ENCODE measurements around the gene NHLRC4.

NHLRC4 gene

DNA sequence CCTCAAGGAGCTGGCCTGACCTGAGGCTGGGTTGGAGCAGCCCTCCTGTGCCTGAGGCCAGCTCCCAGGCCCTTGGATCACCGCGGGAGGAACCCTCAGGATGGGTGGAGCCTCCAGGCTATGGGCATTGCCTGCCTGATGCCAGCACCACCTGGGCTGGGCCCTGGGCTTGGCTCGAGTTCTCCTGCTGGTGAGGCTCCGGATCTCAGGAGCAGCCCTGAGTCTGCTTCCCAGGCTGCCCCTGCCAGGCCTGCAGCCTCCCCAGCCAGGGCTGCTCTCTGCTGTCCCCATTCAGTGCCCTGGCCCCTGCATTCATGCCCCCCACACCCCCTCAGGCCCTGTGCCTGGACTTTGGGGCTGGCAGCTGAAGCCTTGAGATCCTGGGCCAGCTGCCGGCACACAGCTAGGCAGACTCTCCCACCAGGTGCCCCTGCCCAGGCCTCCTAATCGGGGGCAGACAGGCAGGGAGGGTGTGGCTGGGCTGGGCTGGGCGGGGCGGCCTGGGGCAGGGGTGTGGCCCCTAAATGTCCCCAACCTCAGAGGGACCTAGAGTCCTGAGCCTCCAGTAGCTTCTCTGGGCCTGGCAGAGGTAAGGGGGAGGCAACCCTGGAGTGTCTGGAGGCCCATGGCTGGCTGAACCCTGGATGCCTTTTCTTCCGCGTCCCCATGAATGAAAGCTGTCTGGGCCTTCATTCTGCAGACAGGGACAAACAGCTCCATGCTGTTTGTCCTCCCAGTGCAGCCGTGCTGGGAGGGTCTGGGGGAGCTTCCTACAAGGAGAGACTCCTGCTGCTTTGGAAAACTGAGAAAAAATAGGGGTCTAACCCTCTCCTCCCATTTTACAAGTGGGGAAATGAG, 1.8 kb downstream of the NHLRC4 start:
- H3K9me3 Mint-ChIP-seq, result no peaks in the 10 kb centered on the region
- H3K4me3 Mint-ChIP-seq, result peak overlapping the region; percentile 89 to 95
- peak overlapping the region; percentile 91 to 97 for H3K27ac Mint-ChIP-seq
- no peaks in the 10 kb centered on the region for H3K27me3 Mint-ChIP-seq
- H3K4me1 Mint-ChIP-seq, result peaks cover 53% of the 10 kb centered on the region
- ATAC-seq, result no peak
- no peak for DNase-seq

DNA sequence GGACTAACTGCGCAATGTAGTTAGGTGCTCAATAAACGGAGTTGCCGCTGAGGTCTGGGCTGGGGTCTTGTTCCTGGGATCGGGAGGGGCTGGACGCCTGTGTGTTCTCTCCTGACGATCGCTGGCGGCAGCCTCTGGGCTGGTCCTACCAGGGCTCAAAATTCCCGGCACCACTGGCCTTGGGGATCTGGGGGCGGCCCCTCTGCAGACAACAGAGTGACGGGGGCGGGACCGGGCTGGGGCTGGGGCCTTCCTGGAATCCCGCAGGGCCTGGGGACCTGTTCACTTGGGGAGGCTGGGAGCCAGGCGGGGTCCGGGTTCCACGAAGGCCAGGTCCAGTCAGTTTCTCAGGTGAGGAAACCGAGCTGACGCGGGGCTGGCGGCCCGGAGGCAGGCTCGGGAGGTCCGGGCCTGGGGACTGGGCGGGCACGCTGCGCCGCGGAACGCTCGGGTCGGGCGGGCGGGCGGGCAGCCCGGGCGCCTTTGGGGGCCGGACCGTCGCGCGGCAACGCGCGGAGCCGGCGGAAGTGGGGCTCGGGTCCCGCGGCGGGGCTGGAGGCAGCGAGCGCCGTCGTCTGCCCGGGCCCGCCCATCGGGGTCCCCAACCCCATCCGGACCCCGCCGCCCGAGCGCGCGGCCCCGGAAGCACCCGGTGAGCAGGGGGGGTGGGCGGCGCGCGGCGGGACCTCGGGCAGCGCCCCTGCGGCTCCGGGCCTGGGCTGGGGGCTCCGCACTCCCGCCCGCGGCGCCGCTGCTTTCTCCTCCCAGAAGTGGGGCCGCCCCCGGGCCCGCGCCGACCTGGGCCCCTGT, 2.8 kb downstream of the NHLRC4 start, which contains the start of gene PIGQ:
Gene PIGQ (plus strand): TSS at position 524 of the 810 bp plus-strand sequence. CDS start 4,107 bp downstream, outside the sequence.
- peak; percentile 65 to 74 for DNase-seq
- Mint-ChIP-seq H3K4me3 (peak within 1 kb of the TSS; percentile 89 to 95), H3K4me1 (peaks cover 53% of the 10 kb centered on the region), H3K27me3 (no peaks in the 10 kb centered on the region), H3K27ac (peak within 1 kb of the TSS; percentile 91 to 97), H3K9me3 (no peaks in the 10 kb centered on the region)
- ATAC-seq, result peak; percentile 80

DNA sequence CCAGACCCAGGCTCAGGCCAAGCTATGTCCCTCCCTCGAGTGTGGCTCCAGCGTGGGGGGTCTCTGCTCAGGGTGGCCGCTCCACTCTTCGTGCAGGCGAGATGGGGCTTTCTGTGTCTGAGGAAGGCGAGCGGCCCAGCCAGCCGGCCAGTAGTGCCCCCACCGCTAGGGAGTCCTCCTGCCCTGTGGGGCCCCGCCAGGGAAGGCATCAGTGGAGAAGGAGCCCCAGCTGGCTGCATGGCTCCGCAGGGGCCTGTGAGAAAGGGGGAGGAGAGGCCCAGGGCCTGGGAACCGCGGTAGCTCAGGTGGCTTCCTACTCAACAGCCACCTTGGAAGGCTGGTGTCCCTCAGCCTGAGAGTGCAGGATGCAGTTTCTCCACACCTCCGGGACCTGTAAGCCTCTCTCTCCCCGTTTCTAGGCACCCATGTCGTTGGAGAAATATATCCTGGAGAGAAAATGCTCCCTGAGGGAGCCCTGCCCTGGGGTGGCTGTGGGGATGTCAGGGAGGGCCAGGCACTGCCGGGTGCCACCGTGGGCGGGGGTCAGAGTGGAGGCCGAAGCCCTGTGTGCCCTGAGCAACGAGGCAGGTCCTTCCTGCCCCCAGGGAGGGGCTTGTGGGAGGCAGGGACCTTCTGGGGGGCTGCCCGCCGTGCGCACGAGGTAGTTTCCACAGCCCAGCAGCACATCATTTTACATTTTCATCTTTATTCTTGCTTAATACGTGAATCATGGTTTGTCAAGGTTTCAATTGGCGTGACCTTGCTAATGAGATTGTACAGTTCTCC, 6.3 kb downstream of the NHLRC4 start:
- Mint-ChIP-seq H3K27me3 (no peaks in the 10 kb centered on the region), H3K27ac (peak overlapping the region; percentile 12 to 68), H3K4me1 (peaks cover 36% of the 10 kb centered on the region), H3K4me3 (no peak overlapping the region), H3K9me3 (no peaks in the 10 kb centered on the region)
- DNase-seq, result no peak
- ATAC-seq, result no peak

DNA sequence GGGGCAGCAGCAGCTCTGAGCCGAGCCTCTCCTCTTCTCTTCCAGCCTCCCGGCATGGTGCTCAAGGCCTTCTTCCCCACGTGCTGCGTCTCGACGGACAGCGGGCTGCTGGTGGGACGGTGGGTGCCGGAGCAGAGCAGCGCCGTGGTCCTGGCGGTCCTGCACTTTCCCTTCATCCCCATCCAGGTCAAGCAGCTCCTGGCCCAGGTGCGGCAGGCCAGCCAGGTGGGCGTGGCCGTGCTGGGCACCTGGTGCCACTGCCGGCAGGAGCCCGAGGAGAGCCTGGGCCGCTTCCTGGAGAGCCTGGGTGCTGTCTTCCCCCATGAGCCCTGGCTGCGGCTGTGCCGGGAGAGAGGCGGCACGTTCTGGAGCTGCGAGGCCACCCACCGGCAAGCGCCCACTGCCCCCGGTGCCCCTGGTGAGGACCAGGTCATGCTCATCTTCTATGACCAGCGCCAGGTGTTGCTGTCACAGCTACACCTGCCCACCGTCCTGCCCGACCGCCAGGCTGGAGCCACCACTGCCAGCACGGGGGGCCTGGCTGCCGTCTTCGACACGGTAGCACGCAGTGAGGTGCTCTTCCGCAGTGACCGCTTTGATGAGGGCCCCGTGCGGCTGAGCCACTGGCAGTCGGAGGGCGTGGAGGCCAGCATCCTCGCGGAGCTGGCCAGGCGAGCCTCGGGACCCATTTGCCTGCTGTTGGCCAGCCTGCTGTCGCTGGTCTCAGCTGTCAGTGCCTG, 7.4 kb downstream of the NHLRC4 start:
- H3K4me1 Mint-ChIP-seq, result peaks cover 36% of the 10 kb centered on the region

DNA sequence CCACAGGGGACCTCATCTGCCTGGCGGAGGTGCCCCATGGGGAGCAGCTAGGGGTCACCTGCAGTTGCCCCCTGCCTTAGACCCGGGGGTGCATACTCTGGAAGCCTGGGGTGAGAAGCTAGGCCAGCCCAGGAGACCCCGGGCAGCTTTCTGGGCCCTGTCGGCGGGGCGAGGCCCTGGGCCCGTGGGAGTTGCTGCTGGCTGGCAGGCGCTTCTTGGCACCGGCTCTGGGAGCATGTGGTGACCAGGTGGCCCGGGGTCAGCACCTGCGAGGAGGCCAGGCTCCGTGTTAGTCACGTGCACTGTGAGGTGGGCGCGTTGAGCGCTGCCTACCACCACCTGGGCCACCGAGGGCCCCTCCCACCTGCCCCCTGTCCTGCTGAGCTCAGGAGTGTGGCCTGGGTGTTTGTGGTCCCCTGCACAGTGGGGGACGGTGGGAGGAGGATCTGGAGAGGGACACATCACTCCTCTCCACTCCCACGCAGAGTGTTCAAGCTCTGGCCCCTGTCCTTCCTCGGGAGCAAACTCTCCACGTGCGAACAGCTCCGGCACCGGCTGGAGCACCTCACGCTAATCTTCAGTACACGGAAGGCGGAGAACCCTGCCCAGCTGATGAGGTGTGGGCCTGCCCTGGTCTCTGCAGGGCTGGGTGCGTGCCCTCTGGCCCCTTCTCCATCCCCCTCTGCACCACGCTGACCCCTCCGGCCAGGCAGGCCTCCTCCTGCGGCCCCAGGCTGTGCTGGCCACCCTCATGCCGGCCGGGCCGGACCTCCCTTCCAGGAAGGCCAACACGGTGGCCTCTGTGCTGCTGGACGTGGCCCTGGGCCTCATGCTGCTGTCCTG, 8.8 kb downstream of the NHLRC4 start:
- Mint-ChIP-seq H3K27me3 (no peaks in the 10 kb centered on the region), H3K9me3 (no peaks in the 10 kb centered on the region), H3K27ac (no peak overlapping the region), H3K4me3 (no peak overlapping the region), H3K4me1 (peaks cover 30% of the 10 kb centered on the region)
- DNase-seq (no peak), ATAC-seq (no peak)

More for the DNA sequence above, 7.4 kb downstream of the NHLRC4 start:
- ATAC-seq (no peak), DNase-seq (no peak)
- Mint-ChIP-seq H3K4me3 (no peak overlapping the region), H3K27me3 (no peaks in the 10 kb centered on the region), H3K9me3 (no peaks in the 10 kb centered on the region), H3K27ac (no peak overlapping the region)

DNA sequence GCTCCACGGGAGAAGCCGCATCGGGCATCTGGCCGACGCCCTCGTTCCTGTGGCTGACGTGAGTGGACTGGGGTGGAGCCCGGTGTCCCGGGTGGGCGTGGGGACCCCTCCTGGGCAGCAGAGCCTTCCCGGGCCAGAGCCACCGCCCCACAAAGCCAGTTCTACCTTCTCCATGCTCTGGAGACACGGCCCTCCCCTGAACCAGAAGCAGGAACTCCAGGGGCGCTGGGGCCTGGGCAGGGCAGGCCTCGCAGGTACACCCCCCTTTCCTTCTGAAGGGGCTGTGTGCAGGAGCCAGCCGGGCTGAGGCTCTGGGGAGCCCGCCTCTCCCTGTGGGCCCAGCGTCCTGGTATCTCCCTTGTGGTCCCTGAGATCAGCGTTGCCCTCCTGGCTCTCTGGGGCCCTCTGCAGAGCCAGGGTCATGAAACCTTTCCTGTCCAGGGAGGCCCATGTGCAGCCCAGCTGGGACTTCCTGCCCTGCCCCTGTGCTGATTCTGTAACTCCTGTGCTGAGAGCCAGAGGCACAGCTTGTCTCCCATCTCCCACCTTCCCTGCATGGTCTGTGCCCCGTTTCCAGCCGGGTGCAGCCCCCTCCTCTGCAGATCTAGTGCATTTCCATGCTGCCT, 9.5 kb downstream of the NHLRC4 start:
- H3K27ac Mint-ChIP-seq, result no peak overlapping the region
- DNase-seq, result no peak
- H3K27me3 Mint-ChIP-seq, result no peaks in the 10 kb centered on the region
- H3K4me3 Mint-ChIP-seq, result no peak overlapping the region
- H3K4me1 Mint-ChIP-seq, result peaks cover 22% of the 10 kb centered on the region
- no peak for ATAC-seq
- no peaks in the 10 kb centered on the region for H3K9me3 Mint-ChIP-seq

DNA sequence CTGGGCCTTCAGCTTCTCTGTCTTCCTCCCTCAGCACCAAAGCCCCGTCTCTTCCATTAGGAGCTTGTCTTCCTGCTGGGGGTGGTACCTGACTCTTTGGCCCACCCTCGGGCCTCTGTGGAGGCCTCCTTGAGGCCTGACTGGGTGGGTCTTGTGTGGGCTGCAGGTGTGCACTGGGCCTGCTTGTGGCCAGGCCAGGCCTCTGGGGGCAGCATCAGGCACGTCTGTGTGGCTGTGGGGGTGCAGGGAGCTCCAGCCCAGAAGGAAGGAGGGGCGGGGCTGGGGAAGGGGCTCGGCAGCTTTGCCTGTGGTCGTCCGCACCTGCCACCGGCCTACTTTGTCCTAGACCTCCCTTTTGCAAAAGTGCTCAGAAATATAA, 10.0 kb downstream of the NHLRC4 start:
- Mint-ChIP-seq H3K27me3 (no peaks in the 10 kb centered on the region), H3K9me3 (no peaks in the 10 kb centered on the region), H3K4me3 (no peak overlapping the region), H3K4me1 (peaks cover 17% of the 10 kb centered on the region), H3K27ac (no peak overlapping the region)
- DNase-seq, result no peak
- no peak for ATAC-seq

DNA sequence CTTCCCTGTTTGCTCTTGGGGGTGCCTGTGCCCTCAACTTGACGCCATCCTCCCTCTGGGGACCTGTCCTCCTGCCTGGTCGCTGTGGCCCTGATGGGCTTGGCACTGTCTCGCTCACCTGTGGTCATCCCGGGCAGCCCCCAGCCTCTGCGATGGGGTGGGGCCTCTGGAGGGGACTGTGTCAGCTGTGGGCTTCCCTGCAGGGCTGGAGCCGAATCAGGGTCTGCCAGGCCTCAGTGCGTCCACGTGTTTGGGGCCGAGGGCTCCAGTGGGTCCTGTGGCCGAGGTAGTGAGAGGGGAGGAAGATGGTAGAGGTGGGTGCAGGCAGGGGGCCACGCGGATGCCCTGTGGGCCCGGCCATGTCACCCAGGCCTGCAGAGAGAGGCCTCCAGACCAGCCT, 11.0 kb downstream of the NHLRC4 start:
- no peaks in the 10 kb centered on the region for H3K9me3 Mint-ChIP-seq
- ATAC-seq, result no peak
- peaks cover 13% of the 10 kb centered on the region for H3K4me1 Mint-ChIP-seq
- H3K27me3 Mint-ChIP-seq, result no peaks in the 10 kb centered on the region
- peak overlapping the region in 1 of 2 donors; percentile 54 for H3K27ac Mint-ChIP-seq
- H3K4me3 Mint-ChIP-seq, result no peak overlapping the region
- DNase-seq, result no peak

DNA sequence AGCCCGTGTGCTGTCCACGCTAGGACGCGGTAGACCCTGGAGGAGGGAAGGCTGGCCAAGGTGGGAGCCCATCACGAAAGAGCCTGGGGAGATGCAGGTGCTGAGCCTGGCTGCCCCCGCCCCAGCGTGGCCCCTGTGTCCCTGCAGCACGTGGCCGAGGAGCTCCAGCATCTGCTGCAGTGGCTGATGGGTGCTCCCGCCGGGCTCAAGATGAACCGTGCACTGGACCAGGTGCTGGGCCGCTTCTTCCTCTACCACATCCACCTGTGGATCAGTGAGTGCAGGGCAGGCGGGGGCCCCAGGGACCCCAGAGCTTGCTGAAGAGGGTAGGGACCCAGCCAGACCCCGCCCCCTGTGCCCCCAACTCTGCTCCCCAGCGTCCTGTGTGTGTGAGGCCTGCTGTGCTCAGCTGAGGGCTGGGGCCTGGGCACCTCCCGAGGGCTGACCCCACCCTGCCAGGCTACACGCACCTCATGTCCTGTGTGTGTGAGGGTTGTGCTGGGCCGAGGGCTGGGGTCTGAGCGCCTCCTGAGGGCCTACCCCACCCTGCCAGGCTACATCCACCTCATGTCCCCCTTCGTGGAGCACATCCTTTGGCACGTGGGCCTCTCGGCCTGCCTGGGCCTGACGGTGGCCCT, 11.5 kb downstream of the NHLRC4 start:
- H3K4me3 Mint-ChIP-seq, result no peak overlapping the region
- ATAC-seq (no peak), DNase-seq (no peak)
- peaks cover 13% of the 10 kb centered on the region for H3K4me1 Mint-ChIP-seq
- H3K27ac Mint-ChIP-seq, result no peak overlapping the region
- H3K9me3 Mint-ChIP-seq, result no peaks in the 10 kb centered on the region
- no peaks in the 10 kb centered on the region for H3K27me3 Mint-ChIP-seq

DNA sequence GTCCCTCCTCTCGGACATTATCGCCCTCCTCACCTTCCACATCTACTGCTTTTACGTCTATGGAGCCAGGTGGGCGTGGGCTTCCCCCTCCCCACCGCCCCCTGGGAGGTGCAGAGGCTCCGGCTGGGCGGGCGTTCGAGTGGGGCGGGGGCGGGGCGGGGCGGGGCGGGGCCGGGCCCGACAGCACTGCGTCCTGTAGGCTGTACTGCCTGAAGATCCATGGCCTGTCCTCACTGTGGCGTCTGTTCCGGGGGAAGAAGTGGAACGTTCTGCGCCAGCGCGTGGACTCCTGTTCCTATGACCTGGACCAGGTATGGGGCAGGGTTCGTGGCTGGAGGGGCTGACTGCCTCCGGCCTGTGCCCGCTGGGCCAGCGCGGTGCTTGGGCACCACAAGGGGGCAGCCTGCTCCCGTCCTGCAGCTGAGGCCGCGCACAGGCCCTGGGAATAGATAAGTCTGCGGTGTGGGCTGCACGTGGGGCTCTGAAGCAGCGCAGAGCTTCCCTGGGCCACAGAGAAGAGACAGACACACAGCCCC, 12.1 kb downstream of the NHLRC4 start:
- H3K27ac Mint-ChIP-seq, result no peak overlapping the region
- H3K4me3 Mint-ChIP-seq, result no peak overlapping the region
- H3K9me3 Mint-ChIP-seq, result no peaks in the 10 kb centered on the region
- no peaks in the 10 kb centered on the region for H3K27me3 Mint-ChIP-seq
- peak; percentile 85 for ATAC-seq
- H3K4me1 Mint-ChIP-seq, result peaks cover 13% of the 10 kb centered on the region
- DNase-seq, result peak; percentile 63 to 73

DNA sequence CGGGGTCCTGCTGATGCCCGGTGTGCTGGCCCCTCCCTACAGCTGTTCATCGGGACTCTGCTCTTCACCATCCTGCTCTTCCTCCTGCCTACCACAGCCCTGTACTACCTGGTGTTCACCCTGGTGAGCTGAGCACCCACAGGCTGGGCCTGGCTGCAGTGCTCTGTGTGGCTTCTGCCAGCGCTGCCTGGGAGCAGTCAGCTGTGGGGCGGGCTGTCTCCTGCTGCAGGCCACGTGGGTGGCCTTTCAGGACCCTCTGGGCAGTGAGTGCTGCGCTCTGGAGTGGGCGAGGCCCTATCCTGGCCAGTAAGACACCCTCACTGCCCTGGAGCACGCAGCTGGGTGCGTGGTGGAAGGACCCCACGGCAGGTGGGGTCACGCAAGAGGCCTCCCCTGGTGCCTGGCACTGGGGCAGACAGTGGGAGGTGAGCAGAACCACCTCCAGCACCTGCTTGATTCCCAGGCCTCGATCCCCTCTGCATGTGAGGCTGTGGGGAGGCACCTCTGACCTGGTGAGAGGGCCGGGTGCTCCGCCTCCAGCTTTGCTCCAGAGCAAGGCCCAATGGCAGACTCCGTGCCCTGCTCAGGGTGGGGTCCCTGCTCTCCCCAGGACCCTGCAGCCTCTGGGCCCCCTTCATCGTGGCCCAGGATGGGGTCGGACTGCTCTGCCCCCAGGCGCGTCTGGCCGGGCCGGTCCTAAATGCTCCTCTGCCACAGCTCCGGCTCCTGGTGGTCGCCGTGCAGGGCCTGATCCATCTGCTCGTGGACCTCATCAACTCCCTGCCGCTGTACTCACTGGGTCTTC, 13.5 kb downstream of the NHLRC4 start:
- Mint-ChIP-seq H3K4me1 (peaks cover 15% of the 10 kb centered on the region), H3K27me3 (peaks cover 2% of the 10 kb centered on the region), H3K9me3 (no peaks in the 10 kb centered on the region), H3K4me3 (no peak overlapping the region), H3K27ac (no peak overlapping the region)
- no peak for ATAC-seq
- no peak for DNase-seq

DNA sequence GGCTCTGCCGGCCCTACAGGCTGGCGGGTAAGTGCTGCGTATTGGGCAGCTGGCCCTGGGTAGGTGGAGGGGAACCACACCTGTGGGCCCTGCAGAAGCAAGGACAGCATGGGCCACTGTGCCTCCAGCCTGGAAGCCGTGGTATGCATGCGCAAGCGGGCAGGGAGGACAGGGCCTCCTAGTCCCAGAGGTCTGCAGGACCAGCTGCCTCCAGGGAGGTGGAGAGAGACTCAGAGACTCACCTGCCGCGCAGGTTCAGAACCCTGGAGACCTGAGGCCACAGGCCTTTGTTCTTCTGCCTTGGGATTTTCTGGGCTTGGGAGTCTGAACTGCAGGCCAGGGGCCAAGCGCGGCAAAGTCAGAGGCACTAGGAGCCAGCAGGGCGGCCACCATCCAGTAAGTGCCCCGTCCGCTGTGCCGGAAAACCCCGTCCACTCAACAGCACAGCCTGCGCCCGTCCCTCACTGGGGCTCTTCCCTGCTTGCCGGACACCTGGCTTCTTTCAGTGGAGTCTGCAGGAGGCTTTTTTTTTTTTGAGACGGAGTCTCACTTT, 14.2 kb downstream of the NHLRC4 start:
- Mint-ChIP-seq H3K9me3 (no peaks in the 10 kb centered on the region), H3K27ac (no peak overlapping the region), H3K4me1 (peaks cover 20% of the 10 kb centered on the region), H3K27me3 (peaks cover 5% of the 10 kb centered on the region), H3K4me3 (no peak overlapping the region)
- ATAC-seq, result no peak
- DNase-seq, result no peak
